Caco-2 (cell line): ENCODE data around the gene MYCBP2. TPM values are rescaled to one million over a fixed set of nuclear protein-coding genes. Genes with fewer than 3 reads are reported as not detected.
A peak's percentile ranks its signal among the peaks of the same experiment; 100 is the strongest.

Experiments used
- BruUV-seq: library from RNA; stranded (reverse); fragments of 400-500 nt; replicated peaks from 2 replicates; lab custom pipeline; 2021; lab: Mats Ljungman, UMichigan
- CTCF ChIA-PET: fragments of 300-600 bp; sonication (Branson Sonifier 250); formaldehyde crosslinking; loops from one replicate; lab custom pipeline; 2022; ENCODE audit warnings: antibody characterized with exemption; lab: Charles Lee
- POLR2A ChIA-PET: fragments of 300-600 bp; sonication (Branson Sonifier 250); formaldehyde crosslinking; loops from one replicate; lab custom pipeline; 2022; ENCODE audit warnings: antibody characterized with exemption; lab: Charles Lee
- DNase-seq, 2 experiments: peaks; one replicate each; pipeline versions ENCODE4 v3.0.0 to v3.0.0-alpha.2; 2020 to 2022
- H3K27me3 ChIP-seq: replicated peaks from 2 replicates; pipeline ENCODE4 v1.6.0; 2011; ENCODE audit warnings: low read length; ENCODE audit not compliant: control insufficient read depth, insufficient read depth
- H3K36me3 ChIP-seq: 2 replicates; pipeline ENCODE4 v1.5.1; 2011; ENCODE audit warnings: low read length; ENCODE audit not compliant: control insufficient read depth, insufficient read depth
- H3K4me1 ChIP-seq: fragments of 250-450 bp; sonication (Bioruptor Pico); 2 replicates; pipeline ENCODE4 v1.5.1; 2020; ENCODE audit warnings: mild to moderate bottlenecking
- H3K4me3 ChIP-seq: 2 replicates; pipeline ENCODE4 v1.5.1; 2011; ENCODE audit warnings: low read depth, mild to moderate bottlenecking, control low read depth, low read length
- H3K9me3 ChIP-seq: fragments of 250-450 bp; sonication (Bioruptor Pico); 2 replicates; pipeline ENCODE4 v1.5.1; 2020; ENCODE audit warnings: mild to moderate bottlenecking, moderate library complexity
- H3K27ac Mint-ChIP-seq: one replicate; pipeline ENCODE4 v1.8.0; 2022; ENCODE audit warnings: mixed read lengths; ENCODE audit not compliant: unreplicated experiment
- H3K27me3 Mint-ChIP-seq: one replicate; pipeline ENCODE4 v1.8.0; 2022; ENCODE audit warnings: mixed read lengths; ENCODE audit not compliant: insufficient read depth, unreplicated experiment
- H3K36me3 Mint-ChIP-seq: one replicate; pipeline ENCODE4 v1.8.0; 2022; ENCODE audit warnings: mild to moderate bottlenecking, mixed read lengths; ENCODE audit not compliant: insufficient read depth, unreplicated experiment
- H3K4me1 Mint-ChIP-seq: one replicate; pipeline ENCODE4 v1.8.0; 2022; ENCODE audit warnings: low read depth, mixed read lengths; ENCODE audit not compliant: unreplicated experiment
- H3K4me3 Mint-ChIP-seq: one replicate; pipeline ENCODE4 v1.8.0; 2022; ENCODE audit warnings: mild to moderate bottlenecking, moderate library complexity, mixed read lengths; ENCODE audit not compliant: unreplicated experiment
- H3K9me3 Mint-ChIP-seq: one replicate; pipeline ENCODE4 v1.8.0; 2022; ENCODE audit warnings: mixed read lengths; ENCODE audit not compliant: unreplicated experiment
- CTCF ChIP-seq, 2 experiments: fragments of 200-600 bp in 1 of 2; IDR thresholded peaks; 1 replicate in 1 of 2; 2 replicates in 1 of 2; pipeline versions ENCODE4 v1.5.1 to v1.8.0; 2011 to 2022; ENCODE audit warnings: antibody characterized with exemption in 1 of 2, control low read depth in 1 of 2, inconsistent platforms in 1 of 2, low read depth in 1 of 2, low read length in 1 of 2, mild to moderate bottlenecking in 1 of 2, moderate library complexity in 1 of 2; ENCODE audit not compliant: insufficient read depth in 1 of 2, severe bottlenecking in 1 of 2, unreplicated experiment in 1 of 2
- intact Hi-C: fragments of 100-400 bp; cut with micrococcal nuclease; formaldehyde crosslinking; loops from one replicate; pipeline ENCODE4 v1.10.0; 2022; ENCODE audit not compliant: unreplicated experiment
- total RNA-seq: library from RNA; stranded (reverse); gene quantifications from 2 replicates; pipeline ENCODE4 v1.2.3, GENCODE V29; 2022

Gene MYCBP2
- total RNA-seq, 1 experiment from 2014 or later, result 41.3 TPM

- H3K27me3 ChIP-seq, result no peaks in the 10 kb centered on the region
- Mint-ChIP-seq H3K36me3 (no peaks in the 10 kb centered on the region), H3K4me3 (peak within 1 kb of the TSS; percentile 87), H3K4me1 (peaks cover 20% of the 10 kb centered on the region), H3K27ac (peak within 1 kb of the TSS; percentile 88), H3K27me3 (peaks cover under 1% of the 10 kb centered on the region), H3K9me3 (no peaks in the 10 kb centered on the region)
- H3K4me3 ChIP-seq, result peak within 1 kb of the TSS; percentile 98
- peak; percentile 86 to 87 for DNase-seq
- no TSS peak for BruUV-seq
- ChIA-PET POLR2A (interaction anchor here (0.6 to 1.3 kb wide), 3 partner anchors 16 to 324 kb away, joined by 3 to 8 read pairs (median 4); no protein-coding TSS in a partner anchor), CTCF (interaction anchor here (0.6 kb wide), 1 partner anchor 303 kb away, joined by 4 read pairs; no protein-coding TSS in a partner anchor)
- H3K9me3 ChIP-seq, result no peaks in the 10 kb centered on the region
- peaks cover 22% of the 10 kb centered on the region for H3K4me1 ChIP-seq
- no peak for TF ChIP-seq CTCF (IDR thresholded peaks at IDR 0.05; ENCODE audit: insufficient read depth in 1 of 2, low read depth in 1 of 2, low read length in 1 of 2, severe bottlenecking in 1 of 2, unreplicated experiment in 1 of 2)
- intact Hi-C loops, result loop anchor here (1.0 to 2.0 kb wide), 2 partner anchors 35 to 300 kb away; partner anchors contain the start of genes CLN5 and MYCBP2
- H3K36me3 ChIP-seq, result no peaks in the 10 kb centered on the region
Observed at GRCh38 chr13:77026861-77027621, 299.9 kb downstream of the MYCBP2 start, which contains the start of gene FBXL3. Gene FBXL3 (minus strand): TSS chr13:77027159. CDS start chr13:77021860, 5,299 bp downstream.

GRCh38 chr13:77026255-77026860, 300.5 kb downstream of the MYCBP2 start:
- Histone ChIP-seq H3K9me3 (no peaks in the 10 kb centered on the region), H3K4me3 (peak overlapping the region; percentile 98), H3K36me3 (no peaks in the 10 kb centered on the region; the same call in 1 of the 2 replicates), H3K27me3 (no peaks in the 10 kb centered on the region), H3K4me1 (peaks cover 22% of the 10 kb centered on the region)
- ChIA-PET POLR2A (interaction anchor here (0.6 to 1.3 kb wide), 3 partner anchors 16 to 324 kb away, joined by 4 to 8 read pairs (median 7); no protein-coding TSS in a partner anchor), CTCF (interaction anchor here (0.6 kb wide), 2 partner anchors 304 to 540 kb away, joined by 3 to 4 read pairs; no protein-coding TSS in a partner anchor)
- Mint-ChIP-seq H3K36me3 (no peaks in the 10 kb centered on the region), H3K27ac (peak overlapping the region; percentile 88), H3K4me3 (peak overlapping the region; percentile 87), H3K4me1 (peaks cover 20% of the 10 kb centered on the region), H3K27me3 (no peaks in the 10 kb centered on the region), H3K9me3 (no peaks in the 10 kb centered on the region)
- no TSS peak for BruUV-seq
- DNase-seq, result peak; percentile 83 to 85
- TF ChIP-seq CTCF (IDR thresholded peaks at IDR 0.05; ENCODE audit: insufficient read depth in 1 of 2, low read depth in 1 of 2, low read length in 1 of 2, severe bottlenecking in 1 of 2, unreplicated experiment in 1 of 2), result no peak
- intact Hi-C loops, result loop anchor here (2.0 kb wide), 1 partner anchor 300 kb away; the partner anchor contains the start of gene MYCBP2

- Histone ChIP-seq H3K4me1 (peaks cover 14% of the 10 kb centered on the region), H3K9me3 (no peaks in the 10 kb centered on the region), H3K36me3 (no peaks in the 10 kb centered on the region; the same call in 1 of the 2 replicates), H3K27me3 (no peaks in the 10 kb centered on the region), H3K4me3 (no peak overlapping the region)
- ChIA-PET CTCF (no interaction called here), POLR2A (no interaction called here)
- no TSS peak for BruUV-seq
- intact Hi-C loops, result no loop called here
- TF ChIP-seq CTCF (IDR thresholded peaks at IDR 0.05; ENCODE audit: insufficient read depth in 1 of 2, low read depth in 1 of 2, low read length in 1 of 2, severe bottlenecking in 1 of 2, unreplicated experiment in 1 of 2), result no peak
- DNase-seq, result no peak
- Mint-ChIP-seq H3K4me1 (peaks cover 11% of the 10 kb centered on the region), H3K4me3 (no peak overlapping the region), H3K27ac (no peak overlapping the region), H3K27me3 (no peaks in the 10 kb centered on the region), H3K36me3 (peaks cover 10% of the 10 kb centered on the region), H3K9me3 (no peaks in the 10 kb centered on the region)
Observed at GRCh38 chr13:77022341-77022740, 304.6 kb downstream of the MYCBP2 start.
